GM12864 (cell line): ENCODE results near the gene CFAP161.

Experiments
- DNase-seq: peaks from one replicate; pipeline ENCODE4 v3.0.0-alpha.2; 2011; ENCODE audit warnings: low read depth
- H3K4me3 ChIP-seq: 2 replicates; pipeline ENCODE4 v1.5.1; 2011; ENCODE audit warnings: mild to moderate bottlenecking, low read depth, low read length, control low read depth
- TF ChIP-seq, protein P1 (sequence below): IDR thresholded peaks from 2 replicates; pipeline ENCODE4 v1.5.1; 2011; ENCODE audit warnings: low read depth, mild to moderate bottlenecking, moderate library complexity, low read length, control low read depth, inconsistent platforms; ENCODE audit errors: missing control alignments

Gene CFAP161

GRCh38 chr15:81165535-81165934, 31.5 kb downstream of the CFAP161 start:
- TF ChIP-seq, protein P1, sequence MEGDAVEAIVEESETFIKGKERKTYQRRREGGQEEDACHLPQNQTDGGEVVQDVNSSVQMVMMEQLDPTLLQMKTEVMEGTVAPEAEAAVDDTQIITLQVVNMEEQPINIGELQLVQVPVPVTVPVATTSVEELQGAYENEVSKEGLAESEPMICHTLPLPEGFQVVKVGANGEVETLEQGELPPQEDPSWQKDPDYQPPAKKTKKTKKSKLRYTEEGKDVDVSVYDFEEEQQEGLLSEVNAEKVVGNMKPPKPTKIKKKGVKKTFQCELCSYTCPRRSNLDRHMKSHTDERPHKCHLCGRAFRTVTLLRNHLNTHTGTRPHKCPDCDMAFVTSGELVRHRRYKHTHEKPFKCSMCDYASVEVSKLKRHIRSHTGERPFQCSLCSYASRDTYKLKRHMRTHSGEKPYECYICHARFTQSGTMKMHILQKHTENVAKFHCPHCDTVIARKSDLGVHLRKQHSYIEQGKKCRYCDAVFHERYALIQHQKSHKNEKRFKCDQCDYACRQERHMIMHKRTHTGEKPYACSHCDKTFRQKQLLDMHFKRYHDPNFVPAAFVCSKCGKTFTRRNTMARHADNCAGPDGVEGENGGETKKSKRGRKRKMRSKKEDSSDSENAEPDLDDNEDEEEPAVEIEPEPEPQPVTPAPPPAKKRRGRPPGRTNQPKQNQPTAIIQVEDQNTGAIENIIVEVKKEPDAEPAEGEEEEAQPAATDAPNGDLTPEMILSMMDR: no peak
- H3K4me3 ChIP-seq: no peak overlapping the region
- no peak for DNase-seq

DNA sequence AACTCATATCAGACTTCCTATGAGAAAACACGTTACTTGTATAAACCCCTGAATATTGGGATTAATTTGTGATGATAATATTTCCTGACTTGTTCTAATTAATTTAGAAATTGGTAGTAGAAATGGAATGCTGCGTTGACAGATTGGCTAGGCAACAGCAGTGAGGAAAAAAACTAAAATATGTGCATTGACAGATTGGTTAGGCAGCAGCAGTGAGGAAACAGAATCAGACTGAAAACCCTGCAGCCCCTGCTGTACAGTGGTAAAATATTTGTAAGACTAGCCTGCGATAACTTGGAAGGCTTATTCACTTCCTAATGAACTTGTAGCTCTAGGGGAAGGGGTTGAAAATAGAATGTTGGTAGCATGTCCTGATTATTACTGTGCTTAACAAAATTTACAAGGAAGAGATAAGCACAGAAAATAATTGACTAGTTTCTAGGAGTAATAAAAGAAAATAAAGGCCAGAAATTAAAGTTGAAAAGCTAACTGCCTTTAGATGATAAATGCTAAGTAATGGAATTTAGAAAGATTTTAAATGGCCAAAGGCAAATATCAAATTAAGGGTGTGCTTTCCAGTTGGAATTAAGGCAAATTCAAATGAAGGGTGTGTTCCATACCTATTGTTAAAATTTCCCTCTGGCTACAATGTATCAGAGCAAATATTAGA, 32.7 kb downstream of the CFAP161 start:
- TF ChIP-seq, protein P1: no peak
- no peak for DNase-seq
- H3K4me3 ChIP-seq: no peak overlapping the region

- no peak for DNase-seq
- no peak overlapping the region for H3K4me3 ChIP-seq
- TF ChIP-seq, protein P1: no peak
Measured at GRCh38 chr15:81168131-81168526, 34.1 kb downstream of the CFAP161 start.

- TF ChIP-seq, protein P1: no peak
- no peak overlapping the region for H3K4me3 ChIP-seq
- no peak for DNase-seq
Measured at GRCh38 chr15:81168644-81169043, 34.6 kb downstream of the CFAP161 start.

DNA sequence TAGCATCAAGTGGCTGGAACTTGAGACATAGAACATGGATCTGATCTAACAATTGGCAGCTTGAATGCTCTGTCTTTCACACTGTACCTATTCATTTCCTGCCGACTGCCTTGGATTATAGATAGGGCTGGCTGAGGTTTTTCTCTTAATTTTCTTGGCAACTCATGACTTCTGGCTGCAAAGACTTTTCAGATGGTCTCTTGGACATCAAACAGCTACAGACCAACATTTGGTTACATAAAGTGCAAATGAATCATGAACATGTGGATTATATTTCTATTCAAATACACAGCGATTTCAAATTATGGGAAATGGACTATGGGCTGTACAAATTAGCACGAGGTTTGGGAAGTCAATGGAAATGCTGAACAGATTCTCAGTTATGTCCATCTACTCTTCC, 36.4 kb downstream of the CFAP161 start:
- H3K4me3 ChIP-seq: no peak overlapping the region
- TF ChIP-seq, protein P1: no peak
- no peak for DNase-seq

DNA sequence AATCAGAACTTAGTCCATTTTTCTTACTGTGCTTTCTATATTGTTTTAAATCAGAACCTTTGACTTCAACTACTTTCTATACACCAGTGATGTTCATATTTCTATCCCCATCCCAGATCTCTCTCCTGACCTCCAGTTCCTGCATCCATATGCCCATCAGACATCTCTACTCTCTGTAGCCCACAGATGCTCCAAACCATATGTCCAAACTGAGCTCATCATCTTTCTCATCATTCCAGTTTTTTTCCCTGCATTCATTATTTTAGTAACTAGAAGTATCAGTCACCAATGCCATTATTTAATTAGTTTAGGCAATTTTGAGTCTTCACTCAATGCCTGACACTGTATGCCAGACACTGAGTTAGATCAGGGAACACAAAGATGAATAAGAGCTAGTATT, 37.2 kb downstream of the CFAP161 start:
- TF ChIP-seq, protein P1: no peak
- H3K4me3 ChIP-seq: no peak overlapping the region
- DNase-seq: no peak

GRCh38 chr15:81174125-81174791, 40.2 kb downstream of the CFAP161 start:
- DNase-seq: no peak
- TF ChIP-seq, protein P1: no peak
- H3K4me3 ChIP-seq: no peak overlapping the region
